ENCODE data around the gene CCDC85C. TPM values are rescaled to one million over a fixed set of nuclear protein-coding genes. Genes with fewer than 3 reads are reported as not detected.
A peak's percentile ranks its signal among the peaks of the same experiment; 100 is the strongest.

Gene CCDC85C
- total RNA-seq, 1 experiment from 2014 or later = 42.3 TPM

DNA sequence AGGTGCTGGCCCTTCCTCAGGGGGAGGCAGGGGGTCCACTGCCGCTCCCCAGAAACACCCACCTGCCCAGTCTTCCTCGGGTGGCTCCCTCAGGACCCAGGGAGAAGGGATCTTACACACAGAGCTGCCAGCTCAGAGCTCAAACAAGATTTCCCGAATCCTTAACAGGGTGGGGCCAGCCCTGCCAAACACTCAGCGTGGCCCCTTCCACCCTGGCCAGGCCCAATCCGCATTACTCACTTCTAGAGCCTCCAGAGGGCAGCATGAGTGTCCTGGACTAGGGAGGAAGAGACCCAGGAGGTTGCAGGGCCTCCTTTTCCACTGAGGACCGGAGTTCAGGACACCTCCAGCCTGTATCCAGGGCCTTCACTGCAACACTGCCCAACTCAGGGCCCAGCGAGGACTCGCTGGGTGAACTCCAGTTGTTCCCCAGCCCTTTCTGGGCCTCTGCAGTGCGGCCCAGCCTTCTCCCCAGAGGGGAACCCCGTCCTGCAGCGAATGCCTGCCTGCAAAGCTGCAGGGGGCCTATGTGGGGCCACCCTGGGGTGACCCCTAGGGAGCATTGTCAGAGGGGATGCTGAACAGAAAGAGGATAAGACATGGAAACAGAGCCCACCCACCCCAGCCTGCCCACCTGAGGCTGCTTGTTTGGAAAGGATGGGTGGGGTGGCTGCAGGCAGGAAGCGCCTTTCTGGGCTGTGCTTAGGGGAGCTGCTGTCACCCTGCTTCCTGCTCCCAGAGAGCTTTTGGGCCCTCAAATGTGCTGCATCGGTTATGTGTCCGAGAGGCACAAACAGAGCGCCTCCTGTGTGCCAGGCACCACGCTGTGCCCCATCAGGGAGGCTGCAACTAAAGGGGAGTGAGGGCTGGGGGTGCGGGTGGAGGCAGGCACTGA, 79.0 kb downstream of the CCDC85C start:
- no peaks in the 10 kb centered on the region for H4K20me1 ChIP-seq (ENCODE audit: insufficient read depth)
- ChIA-PET POLR2A (no interaction called here), RAD21 (ENCODE audit: low non-redundant PET in 1 of 2, low total read pairs in 2 of 2, uncharacterized antibody in 2 of 2, unreplicated experiment in 2 of 2) (no interaction called here), CTCF (no interaction called here)
- no peaks in the 10 kb centered on the region for H3K9me2 ChIP-seq (ENCODE audit: insufficient read depth)
- TF ChIP-seq RAD21 (IDR thresholded peaks at IDR 0.05; ENCODE audit: low read depth) = peak; percentile 56
- TF ChIP-seq, protein P1, sequence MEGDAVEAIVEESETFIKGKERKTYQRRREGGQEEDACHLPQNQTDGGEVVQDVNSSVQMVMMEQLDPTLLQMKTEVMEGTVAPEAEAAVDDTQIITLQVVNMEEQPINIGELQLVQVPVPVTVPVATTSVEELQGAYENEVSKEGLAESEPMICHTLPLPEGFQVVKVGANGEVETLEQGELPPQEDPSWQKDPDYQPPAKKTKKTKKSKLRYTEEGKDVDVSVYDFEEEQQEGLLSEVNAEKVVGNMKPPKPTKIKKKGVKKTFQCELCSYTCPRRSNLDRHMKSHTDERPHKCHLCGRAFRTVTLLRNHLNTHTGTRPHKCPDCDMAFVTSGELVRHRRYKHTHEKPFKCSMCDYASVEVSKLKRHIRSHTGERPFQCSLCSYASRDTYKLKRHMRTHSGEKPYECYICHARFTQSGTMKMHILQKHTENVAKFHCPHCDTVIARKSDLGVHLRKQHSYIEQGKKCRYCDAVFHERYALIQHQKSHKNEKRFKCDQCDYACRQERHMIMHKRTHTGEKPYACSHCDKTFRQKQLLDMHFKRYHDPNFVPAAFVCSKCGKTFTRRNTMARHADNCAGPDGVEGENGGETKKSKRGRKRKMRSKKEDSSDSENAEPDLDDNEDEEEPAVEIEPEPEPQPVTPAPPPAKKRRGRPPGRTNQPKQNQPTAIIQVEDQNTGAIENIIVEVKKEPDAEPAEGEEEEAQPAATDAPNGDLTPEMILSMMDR (IDR thresholded peaks at IDR 0.05 in 2 of 3, conservative IDR thresholded peaks at IDR 0.05 in 1 of 3; ENCODE audit: borderline replicate concordance in 1 of 3, insufficient read depth in 1 of 3, low read depth in 2 of 3, low read length in 2 of 3) = peak; percentile 12 to 30 (median 14); a peak in 2 of 6 replicates
- TF ChIP-seq ZNF274 (IDR thresholded peaks at IDR 0.05; ENCODE audit: low read depth, low read length) = no peak
- TF ChIP-seq, protein P2, sequence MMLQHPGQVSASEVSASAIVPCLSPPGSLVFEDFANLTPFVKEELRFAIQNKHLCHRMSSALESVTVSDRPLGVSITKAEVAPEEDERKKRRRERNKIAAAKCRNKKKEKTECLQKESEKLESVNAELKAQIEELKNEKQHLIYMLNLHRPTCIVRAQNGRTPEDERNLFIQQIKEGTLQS (IDR thresholded peaks at IDR 0.05) = no peak
- no peak for TF ChIP-seq ZFX (IDR thresholded peaks at IDR 0.05)
- ATAC-seq (peak; percentile 69), DNase-seq (ENCODE audit: low read depth, low spot score) (no peak)
- no peaks in the 10 kb centered on the region for H3K36me3 ChIP-seq (ENCODE audit: control insufficient read depth in 1 of 2, insufficient read depth in 2 of 2, low read length in 2 of 2)
- H3K9ac ChIP-seq (ENCODE audit: low read length) = no peak overlapping the region
- no peaks in the 10 kb centered on the region for H3K9me3 ChIP-seq (ENCODE audit: control insufficient read depth in 1 of 2, insufficient read depth in 1 of 2, low read depth in 1 of 2, low read length in 2 of 2)
- H2AFZ ChIP-seq (ENCODE audit: low read depth, low read length, poor library complexity, severe bottlenecking) = no peak overlapping the region
- no peak overlapping the region for H3K4me2 ChIP-seq (ENCODE audit: low read length)
- no peak overlapping the region for H3K4me3 ChIP-seq (replicated peaks in 1 of 2; ENCODE audit: low read depth in 1 of 2, low read length in 2 of 2)
- no peaks in the 10 kb centered on the region for H3K27me3 ChIP-seq (ENCODE audit: insufficient read depth, low read length)
- no TSS peak for BruUV-seq (replicated peaks)
- peaks cover 0 to 6% of the 10 kb centered on the region in 2 experiments; a peak in 2 of 4 replicates for H3K4me1 ChIP-seq (ENCODE audit: control insufficient read depth in 1 of 2, insufficient read depth in 2 of 2, low read length in 2 of 2)
- intact Hi-C loops (cut with micrococcal nuclease) = loop anchor here (10.0 kb wide), 1 partner anchor 420 kb away; no protein-coding TSS in a partner anchor
- peaks cover 3% of the 10 kb centered on the region; the same call in 1 of the 2 replicates for H3K79me2 ChIP-seq (ENCODE audit: insufficient read depth, low read length)
- no peak overlapping the region for H3K27ac ChIP-seq (ENCODE audit: low read depth, low read length)

Data from HCT116 (cell line).